H9 (cell line): Measurements from ENCODE around the gene PHACTR1. TPM values are rescaled to one million over a fixed set of nuclear protein-coding genes. Genes with fewer than 3 reads are reported as not detected.

Experiments
- DNase-seq: peaks from one replicate; pipeline ENCODE4 v3.0.0-alpha.2; 2017
- H2AFZ ChIP-seq: one replicate; pipeline ENCODE4 v1.6.1; 2013; ENCODE audit warnings: mild to moderate bottlenecking, low read length, control low read depth, moderate library complexity
- H2AK5ac ChIP-seq: 2 replicates; pipeline ENCODE4 v1.6.1; 2013; ENCODE audit warnings: low read length, control low read depth, mixed read lengths; ENCODE audit not compliant: insufficient read length
- H2BK120ac ChIP-seq: one replicate; pipeline ENCODE4 v1.6.1; 2013; ENCODE audit warnings: low read depth, mild to moderate bottlenecking, low read length, control low read depth, inconsistent platforms; ENCODE audit not compliant: poor library complexity, severe bottlenecking
- H2BK12ac ChIP-seq: 2 replicates; pipeline ENCODE4 v1.6.1; 2013; ENCODE audit warnings: low read length, control low read depth, mixed read lengths, low read depth; ENCODE audit not compliant: insufficient read length
- H2BK15ac ChIP-seq: 2 replicates; pipeline ENCODE4 v1.6.1; 2013; ENCODE audit warnings: low read depth, low read length, control low read depth
- H2BK20ac ChIP-seq: one replicate; pipeline ENCODE4 v1.6.1; 2013; ENCODE audit warnings: low read depth, mild to moderate bottlenecking, low read length, control low read depth, inconsistent platforms; ENCODE audit not compliant: poor library complexity, severe bottlenecking
- H2BK5ac ChIP-seq: 2 replicates; pipeline ENCODE4 v1.6.1; 2013; ENCODE audit warnings: low read length, control low read depth, mixed read lengths; ENCODE audit not compliant: insufficient read length
- H3K14ac ChIP-seq: 2 replicates; pipeline ENCODE4 v1.6.1; 2013; ENCODE audit warnings: low read length, control low read depth; ENCODE audit not compliant: insufficient read depth
- H3K18ac ChIP-seq: 2 replicates; pipeline ENCODE4 v1.6.1; 2013; ENCODE audit warnings: low read depth, mild to moderate bottlenecking, mixed read lengths, low read length, control low read depth; ENCODE audit not compliant: insufficient read length
- H3K23ac ChIP-seq: 2 replicates; pipeline ENCODE4 v1.6.1; 2013; ENCODE audit warnings: low read length, control low read depth, mixed read lengths, low read depth; ENCODE audit not compliant: insufficient read length
- H3K23me2 ChIP-seq: 2 replicates; pipeline ENCODE4 v1.6.1; 2013; ENCODE audit warnings: low read depth, mild to moderate bottlenecking, mixed read lengths, low read length, control low read depth; ENCODE audit not compliant: insufficient read length, poor library complexity, severe bottlenecking
- H3K27ac ChIP-seq: 2 replicates; pipeline ENCODE4 v1.5.1; 2013; ENCODE audit warnings: low read length, control low read depth, mixed read lengths, low read depth; ENCODE audit not compliant: insufficient read length
- H3K27me3 ChIP-seq: 2 replicates; pipeline ENCODE4 v1.6.1; 2013; ENCODE audit warnings: low read length, control low read depth, inconsistent platforms; ENCODE audit not compliant: insufficient read depth
- H3K4ac ChIP-seq: 2 replicates; pipeline ENCODE4 v1.6.1; 2013; ENCODE audit warnings: low read depth, mild to moderate bottlenecking, control low read depth, inconsistent platforms, low read length, moderate library complexity
- H3K4me1 ChIP-seq: 2 replicates; pipeline ENCODE4 v1.6.1; 2013; ENCODE audit warnings: low read length, control low read depth, inconsistent platforms; ENCODE audit not compliant: insufficient read depth
- H3K4me2 ChIP-seq: 2 replicates; pipeline ENCODE4 v1.6.1; 2013; ENCODE audit warnings: low read length, control low read depth, mixed read lengths; ENCODE audit not compliant: insufficient read length, insufficient read depth
- H3K56ac ChIP-seq: 2 replicates; pipeline ENCODE4 v1.6.1; 2013; ENCODE audit warnings: low read depth, mild to moderate bottlenecking, mixed read lengths, low read length, control low read depth; ENCODE audit not compliant: insufficient read length
- H3K79me1 ChIP-seq: 2 replicates; pipeline ENCODE4 v1.6.1; 2013; ENCODE audit warnings: low read depth, mild to moderate bottlenecking, moderate library complexity, low read length, control low read depth, inconsistent platforms; ENCODE audit not compliant: insufficient read depth, poor library complexity, severe bottlenecking
- H3K79me2 ChIP-seq: 2 replicates; pipeline ENCODE4 v1.6.1; 2013; ENCODE audit warnings: low read length, control low read depth, inconsistent platforms; ENCODE audit not compliant: insufficient read depth
- H3K9ac ChIP-seq: 2 replicates; pipeline ENCODE4 v1.6.1; 2013; ENCODE audit warnings: low read length, control low read depth, mixed read lengths; ENCODE audit not compliant: insufficient read length; ENCODE audit errors: extremely low read depth
- H3K9me3 ChIP-seq: one replicate; pipeline ENCODE4 v1.6.1; 2013; ENCODE audit warnings: low read depth, low read length, inconsistent platforms; ENCODE audit not compliant: control insufficient read depth
- H3T11ph ChIP-seq: one replicate; pipeline ENCODE4 v1.6.1; 2013; ENCODE audit warnings: mild to moderate bottlenecking, low read length, control low read depth, inconsistent platforms
- H4K20me1 ChIP-seq: one replicate; pipeline ENCODE4 v1.6.1; 2013; ENCODE audit not compliant: control insufficient read depth, insufficient read length, insufficient read depth
- H4K5ac ChIP-seq: 2 replicates; pipeline ENCODE4 v1.6.1; 2013; ENCODE audit warnings: low read depth, mild to moderate bottlenecking, mixed read lengths, low read length, control low read depth; ENCODE audit not compliant: insufficient read length
- H4K8ac ChIP-seq: replicated peaks from 2 replicates; pipeline ENCODE4 v1.6.1; 2013; ENCODE audit warnings: low read length, control low read depth, mixed read lengths, low read depth; ENCODE audit not compliant: insufficient read length
- H4K91ac ChIP-seq: 2 replicates; pipeline ENCODE4 v1.6.1; 2013; ENCODE audit warnings: low read depth, mild to moderate bottlenecking, moderate library complexity, mixed read lengths, low read length, control low read depth; ENCODE audit not compliant: insufficient read length
- H3K27ac Mint-ChIP-seq, 3 experiments: 2 replicates in 2 of 3; 3 replicates in 1 of 3; pipeline ENCODE4 v1.8.0; 2020 to 2021; ENCODE audit warnings: mixed read lengths in 3 of 3, mild to moderate bottlenecking in 1 of 3, moderate library complexity in 1 of 3
- H3K27me3 Mint-ChIP-seq: 2 replicates; pipeline ENCODE4 v1.8.0; 2021; ENCODE audit warnings: low read depth, mild to moderate bottlenecking, moderate library complexity, mixed read lengths
- H3K36me3 Mint-ChIP-seq, 3 experiments: 2 replicates in 2 of 3; 3 replicates in 1 of 3; pipeline ENCODE4 v1.8.0; 2020 to 2021; ENCODE audit warnings: low read depth in 3 of 3, mixed read lengths in 3 of 3; ENCODE audit not compliant: insufficient read depth in 1 of 3
- H3K4me1 Mint-ChIP-seq, 2 experiments: 2 replicates each; pipeline ENCODE4 v1.8.0; 2020; ENCODE audit warnings: mixed read lengths in 2 of 2
- H3K4me3 Mint-ChIP-seq, 2 experiments: 2 replicates in 1 of 2; 3 replicates in 1 of 2; pipeline ENCODE4 v1.8.0; 2020 to 2021; ENCODE audit warnings: mild to moderate bottlenecking in 2 of 2, mixed read lengths in 2 of 2, moderate library complexity in 1 of 2
- H3K9me3 Mint-ChIP-seq, 2 experiments: 2 replicates in 1 of 2; 3 replicates in 1 of 2; pipeline ENCODE4 v1.8.0; 2020; ENCODE audit warnings: mild to moderate bottlenecking in 2 of 2, mixed read lengths in 2 of 2, moderate library complexity in 1 of 2
- CTCF ChIP-seq: fragments of 200-600 bp; sonication (generic); conservative IDR thresholded peaks from 3 replicates; pipeline ENCODE4 v1.8.0; 2021; ENCODE audit warnings: antibody characterized with exemption, mild to moderate bottlenecking
- WGBS: extraction: QIAGEN DNeasy Blood & Tissue Kit; methylation state at CpG from one replicate; pipeline ENCODE4 v1.1.7; 2013; ENCODE audit warnings: missing lambda C conversion rate, low lambda C conversion rate, mixed read lengths; ENCODE audit not compliant: insufficient read length; ENCODE audit errors: extremely low coverage; 5-methylcytosine and 5-hydroxymethylcytosine counted together
- total RNA-seq: library from RNA; stranded (reverse); gene quantifications from 2 replicates; pipeline ENCODE4 v1.2.1, GENCODE V29; 2021

The PHACTR1 gene
- total RNA-seq, 1 experiment from 2014 or later = 15.9 TPM

DNA sequence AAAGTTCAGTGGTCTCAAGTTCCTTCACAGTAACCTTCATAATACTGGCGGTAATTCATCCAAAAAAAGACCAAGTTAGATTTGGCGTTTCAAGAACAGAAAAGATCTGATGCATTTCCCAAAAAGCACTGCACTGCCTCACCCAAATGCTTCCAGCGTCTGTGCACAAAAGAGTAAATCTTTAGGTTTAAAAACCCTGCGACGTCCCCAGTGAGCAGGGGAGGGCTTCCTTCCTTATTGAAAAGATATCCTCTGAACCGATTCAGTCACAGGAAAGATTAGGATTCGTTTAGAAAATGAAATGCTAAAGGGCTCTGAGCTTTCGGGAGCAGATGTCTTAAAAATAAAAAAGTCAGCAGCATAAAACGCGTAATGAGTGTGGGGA lies 611.1 kb downstream of the PHACTR1 start:
- H3K4me2 ChIP-seq = peak overlapping the region; percentile 85
- Mint-ChIP-seq H3K36me3 (peaks cover 10 to 35% (median 29%) of the 10 kb centered on the region in 3 experiments), H3K4me1 (peaks cover 19 to 22% of the 10 kb centered on the region in 2 experiments), H3K4me3 (peak overlapping the region; percentile 92 to 93), H3K27ac (peak overlapping the region; percentile 82 to 97 (median 95); a peak in 6 of 7 replicates), H3K27me3 (no peaks in the 10 kb centered on the region), H3K9me3 (no peaks in the 10 kb centered on the region)
- no peak overlapping the region for H4K91ac ChIP-seq
- no peaks in the 10 kb centered on the region for H3K27me3 ChIP-seq
- no peak overlapping the region for H2AK5ac ChIP-seq
- H2BK20ac ChIP-seq = no peak overlapping the region
- H3K18ac ChIP-seq = no peak overlapping the region
- no peak overlapping the region for H3K56ac ChIP-seq
- no peaks in the 10 kb centered on the region for H3K79me2 ChIP-seq
- H4K5ac ChIP-seq = no peak overlapping the region
- H3K9ac ChIP-seq = peak overlapping the region; percentile 68
- no peaks in the 10 kb centered on the region for H4K20me1 ChIP-seq
- H3K4me1 ChIP-seq = peaks cover 3% of the 10 kb centered on the region
- H3K23ac ChIP-seq = no peak overlapping the region
- no peak overlapping the region for H2BK5ac ChIP-seq
- H2AFZ ChIP-seq = no peak overlapping the region
- peak overlapping the region; percentile 55; the same call in 1 of the 2 replicates for H3K14ac ChIP-seq
- H3K4ac ChIP-seq = no peak overlapping the region
- no peaks in the 10 kb centered on the region for H3K9me3 ChIP-seq
- no peak overlapping the region for H4K8ac ChIP-seq
- H3K79me1 ChIP-seq = no peaks in the 10 kb centered on the region
- no peak overlapping the region for H2BK12ac ChIP-seq
- no peak overlapping the region for H2BK15ac ChIP-seq
- peaks cover 9% of the 10 kb centered on the region for H3K23me2 ChIP-seq
- peak overlapping the region; percentile 50 for H3K27ac ChIP-seq
- DNase-seq = no peak
- H3T11ph ChIP-seq = no peak overlapping the region
- no peak for TF ChIP-seq CTCF
- no peak overlapping the region for H2BK120ac ChIP-seq
- WGBS = no CpG with 5 or more reads among the region's 10 CpGs
